Skeletal muscle satellite cell (primary cell): Measurements from ENCODE around the gene RHD.
"Not testable (repeated sequence)": the region's sequence is repeated elsewhere in the genome, so short reads cannot be mapped to it uniquely, and the experiment has no call there.

Experiments used
- H3K27me3 ChIP-seq: 2 replicates; pipeline ENCODE4 v1.7.0; 2013; ENCODE audit warnings: low read length; ENCODE audit not compliant: control insufficient read depth, insufficient read depth
- H3K36me3 ChIP-seq: 2 replicates; pipeline ENCODE4 v1.7.0; 2013; ENCODE audit warnings: mild to moderate bottlenecking, control low read depth, low read length; ENCODE audit not compliant: insufficient read depth
- H3K4me1 ChIP-seq: 2 replicates; pipeline ENCODE4 v1.7.0; 2013; ENCODE audit warnings: low read length; ENCODE audit not compliant: control insufficient read depth, insufficient read depth
- H3K4me2 ChIP-seq: 2 replicates; pipeline ENCODE4 v1.7.0; 2013; ENCODE audit warnings: mild to moderate bottlenecking, low read length
- H3K4me3 ChIP-seq: 2 replicates; pipeline ENCODE4 v1.7.0; 2013; ENCODE audit warnings: low read length
- H3K9ac ChIP-seq: 2 replicates; pipeline ENCODE4 v1.7.0; 2013; ENCODE audit warnings: mild to moderate bottlenecking, low read depth, low read length, moderate library complexity
- H3K9me3 ChIP-seq: replicated peaks from 2 replicates; pipeline ENCODE4 v1.7.0; 2013; ENCODE audit warnings: mild to moderate bottlenecking, control low read depth, low read length

RHD gene

DNA sequence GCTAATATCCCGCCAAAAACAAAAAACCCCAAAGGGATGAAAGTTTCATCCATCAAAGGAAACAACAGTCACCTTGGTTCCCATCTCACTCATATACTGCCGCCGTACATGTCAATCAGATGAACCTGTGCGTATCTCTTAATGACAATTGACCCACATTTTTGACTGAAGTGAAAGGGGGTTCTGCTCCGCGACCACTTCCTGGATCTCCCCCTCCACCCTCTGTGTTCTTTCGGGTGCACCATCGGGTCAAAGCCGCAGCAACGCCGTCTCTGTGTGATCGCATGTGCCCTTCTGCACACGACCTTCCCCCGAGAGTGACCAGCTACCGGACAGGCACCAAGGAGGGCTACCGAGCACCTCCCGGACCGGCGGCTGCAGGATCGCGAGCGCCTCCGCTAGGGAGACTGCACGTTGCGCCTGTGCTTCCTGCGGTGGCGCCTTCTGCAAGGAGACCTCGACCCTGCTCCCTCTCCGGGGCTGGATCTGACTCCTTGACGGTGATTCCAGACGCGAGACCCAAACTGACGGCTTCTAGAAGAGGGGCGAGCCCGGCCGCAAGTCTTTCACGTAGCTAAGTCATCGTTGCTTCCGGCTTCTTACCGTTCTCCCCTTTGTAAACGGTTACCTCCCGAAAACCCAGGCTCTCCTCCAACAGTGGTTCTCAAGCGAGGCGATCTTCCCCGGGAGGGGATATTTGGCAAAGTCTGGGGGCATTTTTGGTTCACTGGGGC, 5.6 kb upstream of the RHD start:
- peak overlapping the region; percentile 58 for H3K9ac ChIP-seq
- peak overlapping the region; percentile 71 for H3K4me3 ChIP-seq

GRCh38 chr1:25267288-25268142, 4.8 kb upstream of the RHD start:
- H3K4me2 ChIP-seq, result peak overlapping the region; percentile 79
- not testable (repeated sequence) for H3K27me3 ChIP-seq, H3K9me3 ChIP-seq, H3K36me3 ChIP-seq, H3K4me1 ChIP-seq
- H3K9ac ChIP-seq, result peak overlapping the region; percentile 63
- H3K4me3 ChIP-seq, result peak overlapping the region; percentile 66

More for the DNA sequence above, 5.6 kb upstream of the RHD start:
- H3K4me1 ChIP-seq, H3K9me3 ChIP-seq, H3K36me3 ChIP-seq, H3K27me3 ChIP-seq: not testable (repeated sequence)
- H3K4me2 ChIP-seq, result peak overlapping the region; percentile 99

GRCh38 chr1:25268143-25268760, 4.1 kb upstream of the RHD start:
- not testable (repeated sequence) for H3K36me3 ChIP-seq, H3K9me3 ChIP-seq, H3K4me1 ChIP-seq, H3K9ac ChIP-seq, H3K27me3 ChIP-seq
- peak overlapping the region; percentile 9 for H3K4me3 ChIP-seq
- H3K4me2 ChIP-seq, result peak overlapping the region; percentile 79

GRCh38 chr1:25275648-25276047, 3.3 kb downstream of the RHD start:
- H3K9me3 ChIP-seq, H3K4me1 ChIP-seq, H3K4me2 ChIP-seq, H3K36me3 ChIP-seq, H3K27me3 ChIP-seq, H3K4me3 ChIP-seq, H3K9ac ChIP-seq: not testable (repeated sequence)

DNA sequence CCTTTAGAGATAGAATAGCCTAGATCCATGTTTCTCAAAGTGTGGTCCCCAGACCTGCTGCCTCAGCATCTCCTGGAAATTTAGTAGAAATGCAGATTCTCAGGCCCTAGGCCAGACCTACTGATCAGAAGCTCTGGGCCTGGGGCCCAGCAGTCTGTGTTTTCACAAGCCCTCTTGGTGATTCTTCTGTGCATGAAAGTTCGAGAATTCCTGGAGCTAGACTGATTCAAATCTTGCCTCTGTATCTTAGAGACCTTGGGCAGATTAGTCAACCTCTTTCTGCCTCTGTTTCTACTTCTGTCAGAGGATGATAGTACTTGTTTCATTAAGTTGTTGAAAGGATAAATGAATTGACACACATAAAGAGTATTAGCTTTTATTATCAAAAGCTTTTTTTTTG, 5.0 kb downstream of the RHD start:
- not testable (repeated sequence) for H3K9me3 ChIP-seq, H3K9ac ChIP-seq, H3K27me3 ChIP-seq, H3K4me3 ChIP-seq, H3K4me2 ChIP-seq, H3K36me3 ChIP-seq, H3K4me1 ChIP-seq

DNA sequence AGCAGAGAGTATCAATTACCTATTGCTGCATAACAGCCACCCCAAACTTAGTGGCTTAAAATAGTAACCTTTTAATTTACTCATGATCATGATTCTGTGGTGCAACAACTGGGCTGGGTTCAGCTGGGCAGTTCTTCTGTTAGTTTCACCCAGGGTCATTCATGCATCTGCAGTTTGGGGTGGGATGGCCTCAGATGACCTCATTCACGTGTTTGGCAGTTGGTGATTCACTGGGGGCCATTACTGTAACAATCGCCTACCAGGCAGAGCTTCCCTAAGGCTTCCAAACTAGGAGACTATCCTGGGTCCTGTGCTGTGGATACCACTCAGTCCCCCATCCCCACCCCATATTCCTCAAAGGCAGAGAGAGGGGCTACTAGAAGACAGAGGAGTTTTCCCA, 6.0 kb downstream of the RHD start:
- not testable (repeated sequence) for H3K4me1 ChIP-seq, H3K9me3 ChIP-seq, H3K27me3 ChIP-seq, H3K9ac ChIP-seq, H3K4me2 ChIP-seq, H3K36me3 ChIP-seq, H3K4me3 ChIP-seq

DNA sequence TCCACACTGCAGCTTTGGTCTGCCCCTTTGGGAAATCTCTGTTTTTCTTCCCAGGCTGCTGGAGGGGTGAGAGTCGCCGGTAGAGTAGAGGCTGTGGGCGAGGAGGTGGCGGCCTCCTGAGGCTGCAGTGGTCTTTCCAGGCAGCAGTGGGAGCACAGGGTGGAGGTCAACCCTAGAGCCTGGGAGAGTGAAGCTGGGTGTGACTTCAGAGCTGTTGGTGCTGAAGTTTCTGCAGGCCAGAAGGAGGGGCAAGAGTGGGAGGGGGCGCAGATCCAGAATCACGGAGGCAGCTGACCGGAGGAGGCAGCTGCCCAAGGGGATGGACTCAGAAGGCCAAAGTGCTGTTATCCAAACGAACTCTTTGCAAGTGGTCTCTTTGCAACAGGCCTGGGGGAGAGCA, 6.5 kb downstream of the RHD start:
- not testable (repeated sequence) for H3K9me3 ChIP-seq, H3K9ac ChIP-seq, H3K4me2 ChIP-seq, H3K27me3 ChIP-seq, H3K4me1 ChIP-seq, H3K4me3 ChIP-seq, H3K36me3 ChIP-seq

- not testable (repeated sequence) for H3K27me3 ChIP-seq, H3K4me3 ChIP-seq, H3K36me3 ChIP-seq, H3K4me2 ChIP-seq, H3K9me3 ChIP-seq, H3K9ac ChIP-seq, H3K4me1 ChIP-seq
Measured at GRCh38 chr1:25279693-25280111, 7.4 kb downstream of the RHD start.

- not testable (repeated sequence) for H3K27me3 ChIP-seq, H3K9ac ChIP-seq, H3K4me2 ChIP-seq, H3K4me1 ChIP-seq, H3K4me3 ChIP-seq, H3K36me3 ChIP-seq, H3K9me3 ChIP-seq
Measured at GRCh38 chr1:25285862-25286261, 13.6 kb downstream of the RHD start.

- H3K27me3 ChIP-seq, H3K36me3 ChIP-seq, H3K4me3 ChIP-seq, H3K4me2 ChIP-seq, H3K9me3 ChIP-seq, H3K4me1 ChIP-seq, H3K9ac ChIP-seq: not testable (repeated sequence)
Measured at GRCh38 chr1:25287164-25287563, 14.9 kb downstream of the RHD start.

- H3K4me2 ChIP-seq, H3K4me3 ChIP-seq, H3K27me3 ChIP-seq, H3K9ac ChIP-seq, H3K36me3 ChIP-seq, H3K4me1 ChIP-seq, H3K9me3 ChIP-seq: not testable (repeated sequence)
Measured at GRCh38 chr1:25288573-25289101, 16.3 kb downstream of the RHD start.
